ENCODE results near the gene TSPAN31. TPM values are rescaled to one million over a fixed set of nuclear protein-coding genes. Genes with fewer than 3 reads are reported as not detected.

Gene TSPAN31, protein sequence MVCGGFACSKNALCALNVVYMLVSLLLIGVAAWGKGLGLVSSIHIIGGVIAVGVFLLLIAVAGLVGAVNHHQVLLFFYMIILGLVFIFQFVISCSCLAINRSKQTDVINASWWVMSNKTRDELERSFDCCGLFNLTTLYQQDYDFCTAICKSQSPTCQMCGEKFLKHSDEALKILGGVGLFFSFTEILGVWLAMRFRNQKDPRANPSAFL
- total RNA-seq = 52.6 TPM

DNA sequence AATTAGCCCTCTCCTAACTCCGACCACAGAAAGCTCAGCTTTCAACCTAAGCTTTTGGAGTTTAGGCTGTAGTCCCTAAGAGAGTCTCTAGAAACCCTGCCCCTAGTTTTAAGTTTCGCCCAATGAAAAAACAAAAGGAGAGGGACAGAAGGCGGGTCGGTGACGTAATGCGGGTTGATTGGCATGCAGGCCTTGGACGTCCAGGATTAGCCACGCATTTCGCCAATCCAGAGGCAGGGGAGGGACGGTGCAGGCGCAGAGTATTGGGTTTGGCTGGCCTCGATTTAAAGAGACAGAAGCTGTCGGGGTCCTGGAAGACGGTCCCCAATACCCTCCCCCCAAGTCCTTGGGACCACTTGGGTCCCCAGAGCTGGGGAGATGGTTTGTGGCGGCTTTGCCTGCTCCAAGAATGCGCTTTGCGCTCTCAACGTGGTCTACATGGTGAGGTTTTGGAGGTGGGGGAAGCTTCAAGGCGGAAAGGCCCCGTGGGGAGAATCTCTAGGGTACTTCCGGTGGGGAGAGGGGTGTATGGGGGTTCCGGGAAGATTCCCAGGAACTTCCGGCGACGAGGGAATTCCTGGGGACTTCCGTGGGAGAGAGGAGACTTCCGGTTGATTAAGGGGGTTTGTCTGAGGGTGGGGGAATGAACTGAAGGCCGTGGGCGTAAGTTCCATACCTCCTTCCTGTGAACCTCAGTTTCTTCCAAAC lies at the start of gene TSPAN31:
TSPAN31 (plus strand) TSS at position 263 of the 708 bp plus-strand sequence; CDS start at position 379, 116 bp downstream.

DNA sequence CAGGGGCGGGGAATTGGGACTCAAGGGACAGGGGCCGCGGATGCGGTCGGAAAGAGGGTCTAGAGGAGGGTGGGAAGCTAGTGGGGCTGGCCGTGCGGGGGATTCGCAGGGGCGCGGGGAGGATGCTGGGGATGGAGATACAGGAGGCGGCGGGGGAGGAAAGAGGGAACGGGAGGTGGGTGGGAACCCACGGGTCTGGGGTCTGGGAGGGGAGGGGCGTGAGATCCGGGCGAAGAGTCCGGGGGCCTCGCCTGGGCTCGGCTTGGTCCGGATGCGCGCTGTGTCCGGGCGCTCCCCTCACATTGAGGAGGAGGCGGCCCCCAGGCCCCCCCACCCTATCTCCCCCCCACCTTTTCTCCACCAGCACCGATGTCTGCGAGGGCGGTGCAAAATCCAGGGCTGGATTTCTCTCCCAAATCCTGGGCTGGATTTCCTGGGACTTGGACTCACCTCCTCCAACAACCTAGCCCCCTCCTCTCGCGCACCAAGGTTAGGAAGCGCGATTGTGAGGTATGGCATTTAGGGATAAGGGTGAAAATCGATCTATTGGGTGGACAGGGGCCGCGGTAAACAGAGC lies 6.1 kb upstream of the TSPAN31 start, which contains the start of gene AGAP2:
AGAP2 (minus strand) TSS at position 82 of the 577 bp plus-strand sequence. CDS start 496 bp downstream, outside the sequence.

DNA sequence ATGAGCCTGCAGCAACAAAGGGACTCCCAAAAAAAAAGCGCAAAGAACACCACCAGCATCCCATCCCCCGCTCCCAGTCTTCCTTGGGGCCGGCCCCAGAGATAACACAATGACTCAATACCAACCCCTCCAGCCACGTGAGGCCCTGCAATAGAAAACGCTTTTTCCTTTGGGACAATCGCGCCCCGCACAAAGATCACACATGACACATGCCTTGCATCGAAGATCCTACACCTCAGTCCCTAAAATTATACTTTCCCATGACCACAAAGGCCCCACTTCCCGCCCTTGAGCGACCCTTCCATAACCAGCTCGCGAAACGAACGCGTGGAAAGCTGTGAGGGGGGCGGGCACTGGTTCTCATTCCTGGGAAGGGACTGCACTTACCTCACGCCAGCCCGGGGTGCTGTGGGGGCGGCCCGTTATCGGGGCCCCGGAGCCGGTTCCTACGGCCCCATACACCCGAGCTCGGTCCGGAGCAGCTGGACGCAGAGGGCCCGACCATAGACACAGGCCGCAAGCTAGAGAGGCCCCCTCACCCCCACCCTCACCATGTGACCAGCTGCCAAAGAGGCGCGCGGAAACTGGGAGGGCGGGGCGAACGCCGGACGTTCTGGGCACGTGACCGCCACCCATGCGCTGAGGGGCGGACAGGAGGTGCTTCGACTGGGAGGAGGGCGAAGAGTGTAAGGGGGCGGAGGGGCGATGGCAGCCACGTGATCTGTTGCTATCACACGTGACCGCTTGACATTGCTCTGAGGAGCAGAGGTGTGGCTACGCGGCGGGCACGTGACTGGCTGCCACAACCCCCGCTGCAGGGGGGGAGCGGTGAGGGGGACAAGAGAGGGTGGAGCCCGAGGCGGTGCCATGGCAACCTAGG lies 7.2 kb downstream of the TSPAN31 start, which contains the start of gene CDK4:
CDK4 (minus strand) TSS at position 523 of the 880 bp plus-strand sequence. CDS start 593 bp downstream, outside the sequence.

DNA sequence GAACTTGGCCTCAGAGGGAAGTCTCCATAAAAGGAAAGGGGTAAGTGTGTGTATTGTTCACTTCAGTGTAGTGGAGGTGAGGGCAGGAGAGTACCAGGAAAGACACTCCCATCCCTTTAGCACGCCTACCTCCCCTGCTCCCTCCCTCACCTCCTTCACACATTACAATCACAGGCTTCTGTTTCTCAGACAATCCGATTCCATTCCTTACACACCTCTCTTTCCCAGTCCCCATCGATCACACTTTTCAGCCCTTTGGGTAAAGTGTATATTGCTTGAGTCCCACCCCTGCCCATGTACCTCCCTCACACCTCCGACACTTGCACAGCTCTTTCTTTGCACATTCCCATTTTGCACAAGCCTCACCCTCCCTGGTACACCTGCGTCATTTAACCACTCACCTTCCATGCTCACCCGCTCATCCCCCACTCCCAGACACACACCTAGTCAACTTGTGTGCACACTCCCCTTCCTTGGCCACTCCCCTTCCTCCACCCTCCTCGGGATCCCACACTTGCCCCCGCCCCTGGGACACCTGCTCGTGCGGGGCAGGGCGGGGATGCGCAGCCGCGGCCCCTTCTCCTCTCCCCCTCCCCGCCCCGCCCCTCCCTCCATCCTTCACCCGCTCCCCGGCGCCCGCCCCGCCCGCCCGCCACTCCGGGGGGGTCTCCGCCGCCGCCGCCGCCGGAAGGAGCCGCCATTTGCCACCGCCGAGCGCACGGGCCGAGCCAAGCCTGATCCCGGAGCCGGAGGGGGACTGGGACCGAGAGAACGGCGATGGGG lies 9.8 kb downstream of the TSPAN31 start, which contains the start of gene MARCHF9:
MARCHF9 (plus strand) TSS at position 693 of the 783 bp plus-strand sequence. CDS start 426 bp downstream, outside the sequence.

DNA sequence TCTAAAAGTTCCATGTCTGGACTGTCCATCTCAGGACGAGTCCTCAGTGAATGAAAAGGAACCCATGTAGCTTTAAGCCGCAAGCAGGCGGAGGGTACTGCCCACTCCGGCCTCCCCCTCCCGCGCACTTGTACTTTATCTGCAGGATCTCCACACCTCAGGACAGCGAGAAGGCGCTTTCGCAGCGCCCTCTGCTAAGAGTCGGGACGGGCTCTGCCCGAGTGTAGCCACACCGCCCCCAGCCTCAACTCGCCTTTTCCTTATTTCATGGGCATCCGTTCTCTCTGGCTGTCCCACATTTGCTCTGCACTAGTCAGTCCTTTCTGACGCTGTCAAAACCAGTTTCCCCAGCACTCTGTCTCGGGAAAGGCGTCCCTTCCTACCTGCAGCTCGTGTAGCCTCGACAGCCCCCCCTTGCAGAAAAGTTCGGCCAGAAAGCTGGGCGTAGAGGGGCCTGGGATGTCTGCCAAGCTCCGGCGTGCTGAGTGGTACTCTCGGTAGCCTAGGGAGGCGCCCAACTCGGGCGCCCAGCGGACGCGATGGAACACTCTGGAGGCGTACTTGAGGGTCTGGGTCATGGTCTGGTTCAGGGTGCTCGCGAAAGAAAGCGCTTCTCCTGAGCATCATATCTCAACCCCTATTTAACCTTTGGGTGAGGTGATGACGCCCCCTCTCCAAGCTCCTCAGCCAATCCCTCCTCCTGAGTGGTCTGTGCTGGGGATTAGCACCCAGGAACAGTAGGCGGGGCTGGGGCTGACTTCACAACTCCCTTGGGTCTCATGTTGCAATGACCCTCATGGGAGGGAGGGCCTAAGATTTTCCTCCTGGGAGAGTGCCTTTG lies 21.8 kb downstream of the TSPAN31 start, which contains the start of gene CYP27B1:
CYP27B1 (minus strand) TSS at position 615 of the 841 bp plus-strand sequence; CDS start at position 578, 37 bp downstream.

DNA sequence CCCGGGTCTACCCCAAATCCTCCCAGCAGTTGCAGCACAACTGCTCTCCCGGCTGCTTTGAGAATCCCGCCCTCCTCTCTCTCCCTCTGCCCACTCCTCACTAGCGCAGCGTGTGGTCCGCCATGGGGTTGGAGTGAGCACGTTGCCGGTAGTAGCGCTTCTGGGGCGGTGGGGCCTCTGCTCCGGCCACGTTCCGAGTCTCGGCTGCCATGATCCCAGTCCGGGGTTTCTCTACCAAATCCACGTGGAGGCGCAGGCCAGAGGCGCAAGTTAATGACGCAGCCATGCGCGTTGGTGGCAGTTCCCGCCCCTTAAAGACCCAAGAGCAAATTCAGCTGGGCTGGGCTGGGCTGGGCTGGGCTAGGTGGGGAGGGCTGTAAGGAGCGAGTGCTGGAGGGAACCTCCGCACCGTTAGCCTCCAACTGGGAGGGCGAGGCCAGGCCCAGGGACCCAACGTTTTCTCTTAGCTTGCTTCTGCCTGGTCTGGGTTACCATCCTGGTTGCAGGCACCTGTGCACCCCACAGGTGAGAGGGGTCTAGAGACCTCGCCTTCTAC lies 27.1 kb downstream of the TSPAN31 start, which contains the start of gene METTL1:
METTL1 (minus strand) TSS at position 233 of the 556 bp plus-strand sequence; CDS start at position 211, 22 bp downstream.

DNA sequence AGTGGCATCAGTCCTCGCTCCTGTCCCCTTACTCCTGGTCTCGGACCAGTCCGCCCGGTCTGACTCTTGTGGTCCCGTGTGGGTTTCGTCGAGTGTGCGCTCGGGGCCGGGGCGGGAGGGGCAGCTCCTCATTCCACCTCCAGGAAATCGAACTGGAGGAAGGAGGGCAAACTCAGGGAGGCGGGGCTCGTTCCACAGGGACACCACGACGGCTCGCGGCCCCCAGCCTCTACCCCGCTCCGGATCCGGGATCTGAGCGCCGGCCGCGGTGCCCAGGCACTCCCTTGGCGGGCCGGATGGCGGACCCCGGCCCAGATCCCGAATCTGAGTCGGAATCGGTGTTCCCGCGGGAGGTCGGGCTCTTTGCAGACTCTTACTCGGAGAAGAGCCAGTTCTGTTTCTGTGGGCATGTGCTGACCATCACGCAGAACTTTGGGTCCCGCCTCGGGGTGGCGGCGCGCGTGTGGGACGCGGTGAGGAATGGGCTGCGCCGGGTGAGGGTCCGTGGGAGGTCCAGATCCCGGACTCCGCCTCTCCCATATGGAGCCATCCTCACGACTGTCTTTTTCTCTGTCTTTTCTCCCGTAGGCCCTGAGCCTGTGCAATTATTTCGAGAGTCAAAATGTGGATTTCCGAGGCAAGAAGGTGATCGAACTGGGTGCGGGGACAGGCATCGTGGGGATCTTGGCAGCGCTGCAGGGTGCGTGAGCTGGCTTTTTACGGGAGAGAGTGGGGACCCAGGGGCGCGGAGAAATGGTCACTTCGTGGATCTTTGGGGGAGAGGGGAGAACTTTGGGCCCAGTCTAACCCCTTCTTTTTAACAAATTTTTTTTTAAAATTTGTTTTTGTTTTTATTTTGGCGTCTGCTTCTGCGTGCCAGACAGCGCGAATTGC lies 27.8 kb downstream of the TSPAN31 start, which contains the start of gene EEF1AKMT3:
EEF1AKMT3 (plus strand) TSS at position 186 of the 894 bp plus-strand sequence; CDS start at position 297, 111 bp downstream.

DNA sequence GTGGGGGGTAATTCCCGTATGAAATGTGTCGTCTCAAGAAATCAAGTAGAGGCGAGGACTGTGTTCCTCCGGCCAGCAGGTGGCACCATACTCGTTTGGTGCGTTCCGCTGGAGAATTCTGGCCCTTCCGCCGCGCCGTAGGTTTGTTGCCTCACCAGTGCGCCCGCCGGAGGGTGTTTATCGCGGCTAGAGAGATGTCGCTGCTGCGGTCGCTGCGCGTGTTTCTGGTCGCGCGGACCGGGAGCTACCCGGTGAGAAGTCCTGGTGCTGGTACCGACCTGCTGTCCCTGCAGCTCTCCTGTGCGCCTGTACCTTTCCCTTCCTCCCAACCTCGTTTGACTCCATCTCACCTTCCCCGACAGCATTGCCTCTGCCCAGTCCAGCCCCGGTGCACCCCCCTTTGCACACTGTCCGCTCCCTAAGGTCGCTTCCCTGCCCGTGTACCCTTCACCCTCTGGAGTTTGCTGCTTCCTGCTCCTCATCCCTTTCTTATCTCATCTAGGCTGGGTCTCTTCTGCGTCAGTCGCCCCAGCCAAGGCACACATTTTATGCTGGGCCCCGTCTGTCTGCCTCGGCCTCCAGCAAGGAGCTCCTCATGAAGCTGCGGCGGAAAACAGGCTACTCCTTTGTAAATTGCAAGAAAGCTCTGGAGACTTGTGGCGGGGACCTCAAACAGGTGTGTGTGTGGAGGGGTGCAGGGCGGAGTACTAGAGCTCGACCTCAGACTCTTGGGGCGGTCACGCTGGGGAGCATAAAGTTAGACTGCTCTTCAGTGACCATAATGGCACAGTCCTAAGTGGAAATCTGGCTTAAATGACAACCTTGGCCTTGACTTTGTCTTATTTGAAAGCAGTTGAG lies 38.0 kb downstream of the TSPAN31 start, which contains the start of gene TSFM:
TSFM (plus strand) TSS at position 180 of the 858 bp plus-strand sequence; CDS start at position 195, 15 bp downstream.

Other genes with a start within 250 kb of the TSPAN31 start
- 8.5 TPM for gene DDIT3, start 224.5 kb upstream of the TSPAN31 start, total RNA-seq
- gene MBD6, start 222.2 kb upstream of the TSPAN31 start, total RNA-seq = 4.2 TPM
- 127 TPM for gene DCTN2, start 197.8 kb upstream of the TSPAN31 start, total RNA-seq
- 114 TPM for gene KIF5A, start 195.0 kb upstream of the TSPAN31 start, total RNA-seq
- gene PIP4K2C, start 153.8 kb upstream of the TSPAN31 start, total RNA-seq = 19.6 TPM
- gene DTX3, start 140.2 kb upstream of the TSPAN31 start, total RNA-seq = 58.1 TPM
- gene ARHGEF25, start 133.6 kb upstream of the TSPAN31 start, total RNA-seq = 22.4 TPM
- 47.5 TPM for gene B4GALNT1, start 111.8 kb upstream of the TSPAN31 start, total RNA-seq
- 131 TPM for gene OS9, start 50.9 kb upstream of the TSPAN31 start, total RNA-seq
- 55.6 TPM for gene AGAP2, start 6.3 kb upstream of the TSPAN31 start, total RNA-seq
- gene CDK4, start 7.3 kb downstream of the TSPAN31 start, total RNA-seq = 60.4 TPM
- gene MARCHF9, start 10.1 kb downstream of the TSPAN31 start, total RNA-seq = 21.7 TPM
- not detected for gene CYP27B1, start 22.0 kb downstream of the TSPAN31 start, total RNA-seq
- 4.2 TPM for gene METTL1, start 27.1 kb downstream of the TSPAN31 start, total RNA-seq
- gene EEF1AKMT3, start 27.6 kb downstream of the TSPAN31 start, total RNA-seq = 2.8 TPM
- 28.6 TPM for gene TSFM, start 37.7 kb downstream of the TSPAN31 start, total RNA-seq
- 1.8 TPM for gene AVIL, start 73.7 kb downstream of the TSPAN31 start, total RNA-seq
- 31.8 TPM for gene CTDSP2, start 101.7 kb downstream of the TSPAN31 start, total RNA-seq
- 8.5 TPM for gene ATP23, start 196.5 kb downstream of the TSPAN31 start, total RNA-seq

Measured in diencephalon (tissue), 1 donor.